Gastrocnemius medialis (tissue), 4 donors: ENCODE data around the gene RAI1. TPM values are rescaled to one million over a fixed set of nuclear protein-coding genes. Genes with fewer than 3 reads are reported as not detected.

Experiments used
- ATAC-seq, 2 donors: fragments of 150-250 bp; one replicate each; pipeline ENCODE4 v1.9.1; 2016
- DNase-seq, 2 donors: peaks; one replicate each; pipeline ENCODE4 v3.0.0-alpha.2; 2019
- H3K27ac ChIP-seq, 4 donors: fragments of 200-600 bp; sonication (generic); 1 replicate in 1 of 4; 2 replicates in 3 of 4; pipeline ENCODE4 v1.5.1; 2016 to 2018; ENCODE audit warnings: mild to moderate bottlenecking in 2 of 4, moderate library complexity in 1 of 4
- H3K27me3 ChIP-seq, 3 donors: fragments of 200-600 bp; sonication (generic) in 2 of 3; 1 replicate in 1 of 3; 2 replicates in 2 of 3; pipeline versions ENCODE4 v1.5.1 to v1.6.0; 2016 to 2019; ENCODE audit warnings: mild to moderate bottlenecking in 1 of 3, moderate library complexity in 1 of 3
- H3K36me3 ChIP-seq, 2 donors: fragments of 200-600 bp; sonication (generic) in 1 of 2; one replicate each; pipeline ENCODE4 v1.5.1; 2017 to 2018
- H3K4me1 ChIP-seq, 2 donors: fragments of 200-600 bp; sonication (generic) in 1 of 2; one replicate each; pipeline ENCODE4 v1.5.1; 2016 to 2017; ENCODE audit warnings: mild to moderate bottlenecking in 2 of 2
- H3K4me3 ChIP-seq, 4 donors: fragments of 200-600 bp; sonication (generic) in 3 of 4; 1 replicate in 1 of 4; 2 replicates in 3 of 4; pipeline ENCODE4 v1.5.1; 2016 to 2019; ENCODE audit warnings: mild to moderate bottlenecking in 2 of 4
- H3K9me3 ChIP-seq, 3 donors: fragments of 200-600 bp; sonication (generic) in 2 of 3; 1 replicate in 1 of 3; 2 replicates in 2 of 3; pipeline ENCODE4 v1.5.1; 2016 to 2019
- POLR2A ChIP-seq, 2 donors: fragments of 450-650 bp; IDR thresholded peaks; one replicate each; pipeline ENCODE4 v1.6.1; 2017; ENCODE audit warnings: antibody characterized with exemption in 2 of 2, mild to moderate bottlenecking in 2 of 2, moderate library complexity in 2 of 2
- in situ Hi-C, 4 donors: fragments of 200-750 bp; cut with MboI; loops; one replicate each; pipeline versions ENCODE4 v1.15.0 to v1.8.0; 2017; ENCODE audit warnings: low sequenced_read_pairs in 4 of 4
- intact Hi-C: fragments of 100-400 bp; cut with DNase I; formaldehyde crosslinking; loops from one replicate; pipeline ENCODE4 v1.15.1; 2023; ENCODE audit warnings: low total_unique reads
- total RNA-seq, 4 donors: library from RNA; depleted of rRNA; stranded (reverse); fragments of >200 nt; gene quantifications; one replicate each; pipeline versions ENCODE4 v1.1.0 to v1.2.3, GENCODE V29; 2016
- TF ChIP-seq, protein P1 (sequence below), 5 experiments: fragments of 450-650 bp in 3 of 5; fragments of 200-600 bp in 2 of 5; sonication (generic) in 2 of 5; IDR thresholded peaks in 4 of 5; conservative IDR thresholded peaks in 1 of 5; 1 replicate in 4 of 5; 2 replicates in 1 of 5; pipeline ENCODE4 v1.5.1; 2016 to 2019; ENCODE audit warnings: antibody characterized with exemption in 5 of 5, mild to moderate bottlenecking in 3 of 5, moderate library complexity in 3 of 5

The RAI1 gene
- total RNA-seq, 4 donors from 2014 or later = 2.1 to 6.7 (median 4.3) TPM

DNA sequence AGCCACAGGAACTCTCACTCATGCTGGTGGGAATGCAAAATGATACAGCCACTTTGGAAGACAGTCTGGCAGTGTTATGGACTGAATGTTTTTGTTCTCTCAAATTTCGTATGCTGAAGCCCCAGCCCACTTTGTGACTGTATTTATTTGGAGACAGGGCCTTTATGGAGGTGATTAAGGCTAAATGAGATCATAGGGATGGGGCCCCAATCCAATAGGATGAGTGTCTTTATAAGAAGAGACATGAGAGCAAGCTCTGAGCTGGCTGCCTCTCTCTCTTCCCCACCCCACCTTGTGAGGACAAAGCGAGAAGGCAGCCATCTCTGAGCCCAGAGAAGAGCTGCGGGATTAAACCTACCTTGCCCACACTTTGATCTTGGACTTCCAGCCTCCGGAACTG lies 21.9 kb upstream of the RAI1 start:
- no peak for DNase-seq
- in situ Hi-C loops (no loop called here), intact Hi-C loops (no loop called here)
- Histone ChIP-seq H3K27me3 (no peaks in the 10 kb centered on the region), H3K36me3 (no peaks in the 10 kb centered on the region), H3K9me3 (peaks cover 0 to 6% (median 0%) of the 10 kb centered on the region in 3 donors), H3K4me3 (no peak overlapping the region), H3K27ac (no peak overlapping the region), H3K4me1 (no peaks in the 10 kb centered on the region)
- TF ChIP-seq, protein P1, sequence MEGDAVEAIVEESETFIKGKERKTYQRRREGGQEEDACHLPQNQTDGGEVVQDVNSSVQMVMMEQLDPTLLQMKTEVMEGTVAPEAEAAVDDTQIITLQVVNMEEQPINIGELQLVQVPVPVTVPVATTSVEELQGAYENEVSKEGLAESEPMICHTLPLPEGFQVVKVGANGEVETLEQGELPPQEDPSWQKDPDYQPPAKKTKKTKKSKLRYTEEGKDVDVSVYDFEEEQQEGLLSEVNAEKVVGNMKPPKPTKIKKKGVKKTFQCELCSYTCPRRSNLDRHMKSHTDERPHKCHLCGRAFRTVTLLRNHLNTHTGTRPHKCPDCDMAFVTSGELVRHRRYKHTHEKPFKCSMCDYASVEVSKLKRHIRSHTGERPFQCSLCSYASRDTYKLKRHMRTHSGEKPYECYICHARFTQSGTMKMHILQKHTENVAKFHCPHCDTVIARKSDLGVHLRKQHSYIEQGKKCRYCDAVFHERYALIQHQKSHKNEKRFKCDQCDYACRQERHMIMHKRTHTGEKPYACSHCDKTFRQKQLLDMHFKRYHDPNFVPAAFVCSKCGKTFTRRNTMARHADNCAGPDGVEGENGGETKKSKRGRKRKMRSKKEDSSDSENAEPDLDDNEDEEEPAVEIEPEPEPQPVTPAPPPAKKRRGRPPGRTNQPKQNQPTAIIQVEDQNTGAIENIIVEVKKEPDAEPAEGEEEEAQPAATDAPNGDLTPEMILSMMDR (IDR thresholded peaks at IDR 0.05 in 4 of 5, conservative IDR thresholded peaks at IDR 0.05 in 1 of 5) = no peak
- no peak for TF ChIP-seq POLR2A (IDR thresholded peaks at IDR 0.05)
- ATAC-seq = no peak

- in situ Hi-C loops (no loop called here), intact Hi-C loops (no loop called here)
- DNase-seq (no peak), ATAC-seq (no peak)
- no peaks in the 10 kb centered on the region for H3K4me1 ChIP-seq
- no peaks in the 10 kb centered on the region for H3K36me3 ChIP-seq
- peaks cover 0 to 6% (median 0%) of the 10 kb centered on the region in 3 donors for H3K9me3 ChIP-seq
- H3K27me3 ChIP-seq = no peaks in the 10 kb centered on the region
- no peak overlapping the region for H3K27ac ChIP-seq
- TF ChIP-seq, protein P1 (IDR thresholded peaks at IDR 0.05 in 4 of 5, conservative IDR thresholded peaks at IDR 0.05 in 1 of 5) = no peak
- no peak for TF ChIP-seq POLR2A (IDR thresholded peaks at IDR 0.05)
- no peak overlapping the region for H3K4me3 ChIP-seq
These were observed 20.1 kb upstream of the RAI1 start for GRCh38 chr17:17661134-17661533.

- TF ChIP-seq POLR2A (IDR thresholded peaks at IDR 0.05) = no peak
- ATAC-seq = no peak
- Histone ChIP-seq H3K36me3 (no peaks in the 10 kb centered on the region), H3K9me3 (peaks cover 0 to 6% (median 0%) of the 10 kb centered on the region in 3 donors), H3K4me3 (no peak overlapping the region), H3K27me3 (no peaks in the 10 kb centered on the region), H3K4me1 (no peaks in the 10 kb centered on the region), H3K27ac (no peak overlapping the region)
- intact Hi-C loops = no loop called here
- DNase-seq = no peak
- in situ Hi-C loops = no loop called here
These were observed 19.3 kb upstream of the RAI1 start for GRCh38 chr17:17661834-17662385.

- no peak for DNase-seq
These were observed 17.8 kb upstream of the RAI1 start for GRCh38 chr17:17663160-17664063.

GRCh38 chr17:17664064-17664452 lies 17.2 kb upstream of the RAI1 start:
- peaks cover 0 to 6% (median 0%) of the 10 kb centered on the region in 3 donors for H3K9me3 ChIP-seq
- no peak overlapping the region for H3K27ac ChIP-seq
- ATAC-seq (no peak), DNase-seq (no peak)
- TF ChIP-seq, protein P1 (IDR thresholded peaks at IDR 0.05 in 4 of 5, conservative IDR thresholded peaks at IDR 0.05 in 1 of 5) = no peak
- TF ChIP-seq POLR2A (IDR thresholded peaks at IDR 0.05) = no peak
- H3K4me1 ChIP-seq = no peaks in the 10 kb centered on the region
- intact Hi-C loops (no loop called here), in situ Hi-C loops (no loop called here)
- no peaks in the 10 kb centered on the region for H3K27me3 ChIP-seq
- H3K4me3 ChIP-seq = no peak overlapping the region
- no peaks in the 10 kb centered on the region for H3K36me3 ChIP-seq

More at GRCh38 chr17:17663160-17664063, 17.8 kb upstream of the RAI1 start:
- H3K27ac ChIP-seq = no peak overlapping the region
- no peaks in the 10 kb centered on the region for H3K36me3 ChIP-seq
- no peak for TF ChIP-seq POLR2A (IDR thresholded peaks at IDR 0.05)
- TF ChIP-seq, protein P1 (IDR thresholded peaks at IDR 0.05 in 4 of 5, conservative IDR thresholded peaks at IDR 0.05 in 1 of 5) = no peak
- no peak for ATAC-seq
- no peaks in the 10 kb centered on the region for H3K4me1 ChIP-seq
- intact Hi-C loops (no loop called here), in situ Hi-C loops (no loop called here)
- H3K9me3 ChIP-seq = peaks cover 0 to 6% (median 0%) of the 10 kb centered on the region in 3 donors
- no peak overlapping the region for H3K4me3 ChIP-seq
- H3K27me3 ChIP-seq = no peaks in the 10 kb centered on the region
